ENCODE results near the gene IGF2R.
"Not testable (repeated sequence)": the region's sequence is repeated elsewhere in the genome, so short reads cannot be mapped to it uniquely, and the experiment has no call there.

Gene IGF2R

DNA sequence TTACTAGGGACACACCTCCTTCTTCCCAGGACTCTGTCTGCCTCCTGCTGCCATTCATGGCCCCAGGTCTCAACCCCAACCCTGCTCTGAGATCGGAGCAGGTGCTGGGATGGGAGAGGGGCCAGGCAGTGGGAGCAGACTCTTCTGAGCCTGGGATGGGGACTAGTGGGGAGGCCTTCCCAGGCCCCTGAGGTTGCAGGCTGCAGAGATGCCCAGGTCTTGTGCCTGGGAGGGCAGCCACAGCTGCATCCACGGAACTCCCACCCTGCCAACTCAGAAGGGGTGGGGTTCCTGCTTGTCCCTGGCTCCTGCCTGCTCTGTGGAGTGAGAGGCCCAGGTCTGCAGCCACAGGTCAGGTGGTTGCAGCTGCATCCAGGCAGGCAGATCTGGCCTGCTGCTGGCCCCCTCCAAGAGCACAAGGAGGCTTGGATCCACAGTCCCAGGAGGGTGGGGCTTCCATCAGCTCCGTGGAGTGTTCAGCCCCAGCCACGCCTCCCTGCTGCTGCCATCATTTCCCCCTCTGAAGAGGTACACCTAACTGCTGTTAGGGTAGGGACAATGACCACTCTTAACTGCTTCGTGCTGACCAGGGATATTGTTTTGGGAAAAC lies 149.8 kb downstream of the IGF2R start:
- DNase-seq (ENCODE audit: low read depth): no peak
- TF ChIP-seq, protein P1, sequence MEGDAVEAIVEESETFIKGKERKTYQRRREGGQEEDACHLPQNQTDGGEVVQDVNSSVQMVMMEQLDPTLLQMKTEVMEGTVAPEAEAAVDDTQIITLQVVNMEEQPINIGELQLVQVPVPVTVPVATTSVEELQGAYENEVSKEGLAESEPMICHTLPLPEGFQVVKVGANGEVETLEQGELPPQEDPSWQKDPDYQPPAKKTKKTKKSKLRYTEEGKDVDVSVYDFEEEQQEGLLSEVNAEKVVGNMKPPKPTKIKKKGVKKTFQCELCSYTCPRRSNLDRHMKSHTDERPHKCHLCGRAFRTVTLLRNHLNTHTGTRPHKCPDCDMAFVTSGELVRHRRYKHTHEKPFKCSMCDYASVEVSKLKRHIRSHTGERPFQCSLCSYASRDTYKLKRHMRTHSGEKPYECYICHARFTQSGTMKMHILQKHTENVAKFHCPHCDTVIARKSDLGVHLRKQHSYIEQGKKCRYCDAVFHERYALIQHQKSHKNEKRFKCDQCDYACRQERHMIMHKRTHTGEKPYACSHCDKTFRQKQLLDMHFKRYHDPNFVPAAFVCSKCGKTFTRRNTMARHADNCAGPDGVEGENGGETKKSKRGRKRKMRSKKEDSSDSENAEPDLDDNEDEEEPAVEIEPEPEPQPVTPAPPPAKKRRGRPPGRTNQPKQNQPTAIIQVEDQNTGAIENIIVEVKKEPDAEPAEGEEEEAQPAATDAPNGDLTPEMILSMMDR (IDR thresholded peaks at IDR 0.05; ENCODE audit: low read depth, low read length, missing control alignments): no peak

DNA sequence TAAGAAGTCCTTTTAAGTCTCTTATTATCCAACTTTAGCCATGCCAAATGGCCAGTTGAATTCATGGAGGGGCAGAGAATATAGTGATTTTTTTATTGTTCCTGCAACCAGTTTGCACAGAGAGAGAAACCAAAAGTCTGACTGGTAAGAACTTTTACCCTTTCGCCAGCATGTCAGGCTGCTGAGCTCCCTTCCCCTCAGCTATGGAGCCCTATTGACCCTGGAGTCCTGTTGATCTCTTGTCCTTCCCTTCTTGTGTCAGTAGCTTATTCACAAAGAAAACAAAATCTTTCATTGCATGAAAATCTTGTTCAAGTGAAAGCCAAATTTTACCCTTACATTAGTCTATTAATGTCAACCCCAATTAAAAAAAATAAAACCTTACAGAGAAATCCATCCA lies 151.2 kb downstream of the IGF2R start:
- TF ChIP-seq, protein P1 (IDR thresholded peaks at IDR 0.05; ENCODE audit: low read depth, low read length, missing control alignments): no peak
- DNase-seq (ENCODE audit: low read depth): no peak
- H3K4me3 ChIP-seq (ENCODE audit: low read depth, low read length): no peak overlapping the region

More for the DNA sequence above, 149.8 kb downstream of the IGF2R start:
- no peak overlapping the region for H3K4me3 ChIP-seq (ENCODE audit: low read depth, low read length)

DNA sequence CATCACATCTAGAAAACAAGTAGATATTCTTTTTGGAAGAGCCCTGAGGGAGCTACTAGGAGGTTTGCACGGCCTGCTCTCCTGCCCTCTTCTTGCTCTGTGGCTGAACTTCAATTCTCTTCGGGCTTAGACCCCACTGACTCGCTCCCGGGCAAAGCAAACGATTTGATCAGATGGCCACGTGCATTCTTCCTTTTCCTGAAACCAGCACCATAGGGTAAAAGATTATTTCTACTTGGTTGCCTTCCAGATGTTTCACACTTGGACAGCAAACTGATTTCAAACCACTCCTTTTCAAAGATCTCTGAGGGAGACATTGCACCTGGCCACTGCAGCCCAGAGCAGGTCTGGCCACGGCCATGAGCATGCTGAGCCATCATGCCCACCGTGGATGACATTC lies 152.7 kb downstream of the IGF2R start, which contains the start of gene SLC22A1:
SLC22A1 (plus strand) TSS at position 258 of the 400 bp plus-strand sequence; CDS start at position 379, 121 bp downstream.
- no peak within 1 kb of the TSS for H3K4me3 ChIP-seq (ENCODE audit: low read depth, low read length)
- no peak for DNase-seq (ENCODE audit: low read depth)
- TF ChIP-seq, protein P1 (IDR thresholded peaks at IDR 0.05; ENCODE audit: low read depth, low read length, missing control alignments): no peak

DNA sequence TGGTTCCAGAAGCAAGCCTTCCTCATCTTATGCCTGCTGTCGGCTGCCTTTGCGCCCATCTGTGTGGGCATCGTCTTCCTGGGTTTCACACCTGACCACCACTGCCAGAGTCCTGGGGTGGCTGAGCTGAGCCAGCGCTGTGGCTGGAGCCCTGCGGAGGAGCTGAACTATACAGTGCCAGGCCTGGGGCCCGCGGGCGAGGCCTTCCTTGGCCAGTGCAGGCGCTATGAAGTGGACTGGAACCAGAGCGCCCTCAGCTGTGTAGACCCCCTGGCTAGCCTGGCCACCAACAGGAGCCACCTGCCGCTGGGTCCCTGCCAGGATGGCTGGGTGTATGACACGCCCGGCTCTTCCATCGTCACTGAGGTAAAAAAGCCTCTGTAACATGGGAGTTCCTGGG lies 153.1 kb downstream of the IGF2R start:
- H3K4me3 ChIP-seq (ENCODE audit: low read depth, low read length): no peak overlapping the region

DNA sequence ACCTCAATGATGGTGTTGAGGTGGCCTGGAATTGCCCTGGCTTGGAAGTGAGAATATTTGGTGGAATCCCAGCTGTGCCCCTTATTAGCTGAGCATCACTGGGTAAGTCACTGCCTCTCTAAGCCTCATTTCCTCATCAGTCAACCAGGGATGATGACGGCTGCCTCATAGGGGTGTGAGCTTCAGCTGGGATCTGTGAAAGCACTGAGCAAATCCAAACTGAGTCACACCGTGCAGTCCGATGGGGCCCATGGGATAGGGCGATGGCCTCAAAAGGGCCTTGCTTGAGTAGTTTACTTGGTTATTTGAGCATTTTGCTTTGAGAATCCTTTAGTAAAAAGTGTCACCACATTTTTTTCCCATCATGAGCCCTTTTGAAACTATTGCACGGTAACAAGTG lies 153.9 kb downstream of the IGF2R start:
- no peak for DNase-seq (ENCODE audit: low read depth)
- TF ChIP-seq, protein P1 (IDR thresholded peaks at IDR 0.05; ENCODE audit: low read depth, low read length, missing control alignments): no peak
- H3K4me3 ChIP-seq (ENCODE audit: low read depth, low read length): no peak overlapping the region

More for the DNA sequence above, 153.1 kb downstream of the IGF2R start:
- no peak for DNase-seq (ENCODE audit: low read depth)
- TF ChIP-seq, protein P1 (IDR thresholded peaks at IDR 0.05; ENCODE audit: low read depth, low read length, missing control alignments): no peak

DNA sequence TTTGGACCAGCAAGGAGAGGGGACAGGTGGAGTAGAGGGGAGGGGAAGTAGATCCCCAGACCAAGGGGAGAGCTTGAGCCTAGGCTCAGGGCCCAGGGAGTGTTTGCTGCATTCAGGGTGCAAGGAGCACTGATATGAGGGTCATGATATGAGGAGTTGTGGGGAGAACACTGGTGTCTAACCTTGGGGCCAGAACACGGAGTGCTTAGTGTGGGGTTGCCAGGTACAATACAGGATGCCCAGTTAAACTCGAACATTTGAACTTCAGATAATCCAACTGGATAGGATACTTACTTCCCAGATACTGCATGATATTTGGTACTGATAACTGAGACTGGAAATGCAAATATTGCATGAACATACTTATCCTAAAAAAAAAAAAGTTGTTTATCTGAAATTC lies 155.1 kb downstream of the IGF2R start:
- DNase-seq (ENCODE audit: low read depth): no peak
- no peak overlapping the region for H3K4me3 ChIP-seq (ENCODE audit: low read depth, low read length)
- TF ChIP-seq, protein P1 (IDR thresholded peaks at IDR 0.05; ENCODE audit: low read depth, low read length, missing control alignments): no peak

DNA sequence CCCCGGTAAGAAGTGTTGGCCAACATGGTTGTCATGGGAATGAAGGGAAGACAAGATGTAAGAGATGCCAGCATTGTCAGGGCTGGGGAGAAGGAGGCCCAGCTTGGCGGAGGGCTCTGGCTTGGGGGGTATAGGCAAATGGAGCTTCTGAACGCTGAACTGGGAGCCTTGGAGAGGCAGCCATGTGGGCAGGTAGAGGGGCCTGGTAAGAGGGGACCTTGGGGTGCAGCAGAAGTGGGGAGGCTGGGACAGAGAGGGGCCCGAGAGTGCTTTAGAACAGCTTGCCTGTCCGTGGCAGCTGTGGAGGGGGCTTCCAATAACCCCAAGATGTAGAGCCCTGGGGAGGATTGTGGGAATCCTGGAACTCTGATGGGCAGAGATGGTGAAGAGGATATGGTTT lies 155.7 kb downstream of the IGF2R start:
- DNase-seq (ENCODE audit: low read depth): no peak
- TF ChIP-seq, protein P1 (IDR thresholded peaks at IDR 0.05; ENCODE audit: low read depth, low read length, missing control alignments): no peak
- no peak overlapping the region for H3K4me3 ChIP-seq (ENCODE audit: low read depth, low read length)

DNA sequence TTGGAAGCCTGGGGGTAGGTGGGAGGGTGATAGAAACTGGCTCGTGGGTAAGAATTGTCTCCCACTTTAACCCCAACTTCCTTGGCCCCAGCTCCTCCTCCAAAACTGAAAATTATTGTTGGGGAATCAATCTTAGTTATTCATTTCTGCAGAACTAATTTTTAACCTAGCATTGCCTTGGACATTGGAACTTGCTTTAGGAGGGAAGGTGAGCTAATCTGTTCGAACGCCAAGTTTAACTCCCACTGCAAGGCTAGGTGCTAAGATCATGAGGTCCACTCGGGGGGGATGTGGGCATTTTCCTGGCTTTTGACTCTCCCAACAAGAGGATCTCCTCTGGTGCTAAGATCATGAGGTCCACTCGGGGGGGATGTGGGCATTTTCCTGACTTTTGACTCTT lies 156.2 kb downstream of the IGF2R start:
- not testable (repeated sequence) for H3K4me3 ChIP-seq (ENCODE audit: low read depth, low read length); DNase-seq (ENCODE audit: low read depth)

All from GM12864 (cell line).